ENCODE results near the gene UGT2A1.

DNA sequence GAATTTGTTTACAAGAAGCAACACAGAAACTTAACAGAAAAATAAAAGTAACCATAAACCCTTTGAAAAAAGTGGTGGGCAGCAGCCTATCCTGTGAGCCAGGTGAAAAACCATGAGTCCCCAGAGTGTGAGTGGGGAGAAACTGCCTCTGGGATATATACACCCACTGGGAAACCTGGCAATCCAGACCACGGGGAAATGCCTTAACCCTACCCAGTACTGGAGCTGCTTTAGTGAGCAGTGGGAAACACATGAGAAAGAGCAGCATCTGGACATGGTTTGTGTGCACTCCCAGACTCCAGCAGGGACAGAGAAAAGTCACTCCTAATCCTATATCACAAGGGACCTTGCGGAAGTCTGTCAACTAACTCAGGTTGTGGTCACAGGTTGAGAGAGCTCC lies 53.0 kb downstream of the UGT2A1 start:
- TF ChIP-seq, protein P1, sequence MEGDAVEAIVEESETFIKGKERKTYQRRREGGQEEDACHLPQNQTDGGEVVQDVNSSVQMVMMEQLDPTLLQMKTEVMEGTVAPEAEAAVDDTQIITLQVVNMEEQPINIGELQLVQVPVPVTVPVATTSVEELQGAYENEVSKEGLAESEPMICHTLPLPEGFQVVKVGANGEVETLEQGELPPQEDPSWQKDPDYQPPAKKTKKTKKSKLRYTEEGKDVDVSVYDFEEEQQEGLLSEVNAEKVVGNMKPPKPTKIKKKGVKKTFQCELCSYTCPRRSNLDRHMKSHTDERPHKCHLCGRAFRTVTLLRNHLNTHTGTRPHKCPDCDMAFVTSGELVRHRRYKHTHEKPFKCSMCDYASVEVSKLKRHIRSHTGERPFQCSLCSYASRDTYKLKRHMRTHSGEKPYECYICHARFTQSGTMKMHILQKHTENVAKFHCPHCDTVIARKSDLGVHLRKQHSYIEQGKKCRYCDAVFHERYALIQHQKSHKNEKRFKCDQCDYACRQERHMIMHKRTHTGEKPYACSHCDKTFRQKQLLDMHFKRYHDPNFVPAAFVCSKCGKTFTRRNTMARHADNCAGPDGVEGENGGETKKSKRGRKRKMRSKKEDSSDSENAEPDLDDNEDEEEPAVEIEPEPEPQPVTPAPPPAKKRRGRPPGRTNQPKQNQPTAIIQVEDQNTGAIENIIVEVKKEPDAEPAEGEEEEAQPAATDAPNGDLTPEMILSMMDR (conservative IDR thresholded peaks at IDR 0.05): no peak
- no peak for TF ChIP-seq ZFX (IDR thresholded peaks at IDR 0.05)
